Stimulated activated CD4-positive, alpha-beta T cell treated with anti-CD3 and anti-CD28 coated beads, Interleukin-1b, Interleukin-23, amount 100 ng/mL, for 1 hour (primary cell): ENCODE data around the gene DUSP22.

Source experiments
- DNase-seq, 2 donors: peaks; one replicate each; pipeline ENCODE4 v3.0.0-alpha.2; 2020; ENCODE audit warnings: low read depth in 2 of 2

The DUSP22 gene

DNA sequence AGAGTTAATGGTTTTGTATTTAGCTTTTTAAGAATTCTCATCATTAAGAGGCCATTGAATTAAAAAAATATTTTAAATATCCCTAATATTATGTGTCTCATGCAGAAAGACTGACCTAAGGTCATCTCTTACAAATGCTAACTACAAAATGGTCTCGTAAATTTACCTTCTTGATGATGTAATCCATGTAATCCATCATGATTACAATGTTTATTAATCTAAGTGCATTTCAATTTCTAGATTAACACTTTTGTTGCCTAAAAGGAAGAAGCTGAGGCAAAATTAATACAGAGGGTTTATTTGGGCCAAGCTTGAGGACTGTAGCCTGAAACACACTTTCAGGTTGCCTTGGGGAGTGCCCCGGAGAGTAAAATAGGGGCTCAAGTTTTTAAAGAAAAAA is 18.4 kb downstream of the DUSP22 start:
- no peak for DNase-seq

DNA sequence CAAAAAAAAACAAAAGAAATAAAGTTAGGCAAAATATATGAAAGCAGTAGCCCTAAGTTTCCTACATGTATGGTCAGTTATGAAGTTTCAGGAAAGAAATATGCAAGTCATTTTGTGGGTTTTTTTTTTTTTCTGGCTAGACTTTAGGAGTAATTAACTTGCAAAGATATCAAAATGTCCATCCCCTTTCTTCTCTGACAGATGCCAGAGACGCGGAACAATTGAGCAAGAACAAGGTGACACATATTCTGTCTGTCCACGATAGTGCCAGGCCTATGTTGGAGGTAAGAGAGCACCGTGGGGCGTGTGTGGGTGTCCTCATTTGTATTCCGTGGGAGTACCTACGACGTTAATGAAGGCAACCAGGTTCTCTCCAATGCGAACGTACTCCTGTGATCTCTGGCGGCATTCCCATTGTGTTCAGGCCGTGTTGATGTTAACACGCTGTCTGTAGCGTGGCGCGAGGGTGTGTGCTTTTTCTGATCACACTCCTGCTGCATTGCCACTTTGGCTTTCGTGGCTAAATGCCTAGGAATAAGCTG is 19.5 kb downstream of the DUSP22 start:
- no peak for DNase-seq

DNA sequence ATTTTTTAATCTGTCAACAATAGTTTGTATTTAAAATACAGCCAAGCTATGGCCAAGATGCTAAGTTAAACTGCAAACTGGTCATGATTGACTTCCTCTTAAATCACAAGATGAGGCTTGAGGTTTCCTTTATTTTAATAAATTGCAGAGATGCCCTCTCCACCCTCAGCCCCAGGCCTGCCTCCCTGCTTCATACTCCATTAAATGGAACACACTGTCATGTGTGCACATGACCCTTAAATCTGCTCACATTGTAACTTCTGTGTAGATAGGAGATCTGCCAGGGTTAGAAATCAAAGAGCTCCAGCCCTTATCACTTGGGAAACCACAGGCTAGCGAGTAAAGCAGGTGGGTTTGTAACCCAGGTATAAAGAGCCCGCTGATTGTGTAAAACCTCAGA is 20.8 kb downstream of the DUSP22 start:
- DNase-seq, result no peak

DNA sequence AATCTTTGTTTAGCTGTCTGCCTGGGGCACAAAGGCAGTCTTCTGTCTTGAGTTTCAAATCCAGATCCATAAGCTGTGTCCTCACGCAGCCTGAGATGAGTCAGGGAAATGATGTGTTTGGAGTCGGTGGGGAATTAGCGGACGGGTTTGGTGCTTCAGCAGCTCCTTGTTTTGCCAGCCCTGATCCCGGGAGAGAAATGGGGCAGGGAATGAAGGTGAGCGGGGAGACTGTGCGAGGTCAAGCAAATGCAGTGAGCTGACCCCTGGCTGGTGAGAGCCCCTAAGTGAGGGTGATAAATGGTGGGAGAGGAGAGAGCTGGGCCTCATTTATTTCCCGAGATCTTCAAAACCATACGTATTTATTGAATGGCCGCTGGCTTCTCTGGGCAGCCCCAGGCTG is 21.6 kb downstream of the DUSP22 start:
- no peak for DNase-seq

DNA sequence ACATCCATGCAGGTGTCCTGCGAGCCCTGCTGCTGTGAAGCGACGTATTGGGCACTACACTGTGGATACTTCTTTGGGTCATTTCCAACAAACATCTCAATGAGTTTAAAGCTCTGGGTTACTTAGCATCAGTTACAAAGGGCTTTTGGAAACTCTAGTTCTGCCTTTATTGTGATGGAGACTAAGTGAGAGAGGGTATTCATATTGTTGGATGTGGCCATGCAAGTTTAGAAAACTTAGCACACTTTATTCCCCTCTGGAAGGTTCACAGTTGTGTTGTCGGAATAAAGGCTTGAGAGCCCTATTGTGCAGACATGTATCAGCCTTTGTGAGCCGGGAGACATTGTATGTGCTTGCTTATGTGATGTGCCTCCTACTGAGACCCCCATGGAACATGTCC is 22.1 kb downstream of the DUSP22 start:
- DNase-seq, result no peak

DNA sequence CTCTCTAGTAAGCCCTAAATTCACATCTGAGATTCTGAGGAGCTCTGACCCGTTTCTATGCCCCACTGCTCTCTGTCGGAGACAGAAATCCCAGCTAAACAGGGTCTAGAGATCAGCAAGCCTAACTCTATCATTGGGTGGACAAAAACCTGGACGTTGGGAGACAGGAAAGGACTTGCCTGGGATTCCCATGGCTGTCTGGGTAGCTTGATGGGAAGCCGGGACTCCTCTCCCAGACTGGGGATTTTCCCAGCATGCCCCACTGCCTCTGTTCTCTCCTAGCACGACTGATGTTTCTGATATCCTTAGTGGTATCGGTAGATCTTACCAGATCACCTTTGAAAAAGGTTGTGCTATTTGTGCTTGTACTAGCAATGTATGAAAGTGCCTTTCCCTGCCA is 22.9 kb downstream of the DUSP22 start:
- no peak for DNase-seq

DNA sequence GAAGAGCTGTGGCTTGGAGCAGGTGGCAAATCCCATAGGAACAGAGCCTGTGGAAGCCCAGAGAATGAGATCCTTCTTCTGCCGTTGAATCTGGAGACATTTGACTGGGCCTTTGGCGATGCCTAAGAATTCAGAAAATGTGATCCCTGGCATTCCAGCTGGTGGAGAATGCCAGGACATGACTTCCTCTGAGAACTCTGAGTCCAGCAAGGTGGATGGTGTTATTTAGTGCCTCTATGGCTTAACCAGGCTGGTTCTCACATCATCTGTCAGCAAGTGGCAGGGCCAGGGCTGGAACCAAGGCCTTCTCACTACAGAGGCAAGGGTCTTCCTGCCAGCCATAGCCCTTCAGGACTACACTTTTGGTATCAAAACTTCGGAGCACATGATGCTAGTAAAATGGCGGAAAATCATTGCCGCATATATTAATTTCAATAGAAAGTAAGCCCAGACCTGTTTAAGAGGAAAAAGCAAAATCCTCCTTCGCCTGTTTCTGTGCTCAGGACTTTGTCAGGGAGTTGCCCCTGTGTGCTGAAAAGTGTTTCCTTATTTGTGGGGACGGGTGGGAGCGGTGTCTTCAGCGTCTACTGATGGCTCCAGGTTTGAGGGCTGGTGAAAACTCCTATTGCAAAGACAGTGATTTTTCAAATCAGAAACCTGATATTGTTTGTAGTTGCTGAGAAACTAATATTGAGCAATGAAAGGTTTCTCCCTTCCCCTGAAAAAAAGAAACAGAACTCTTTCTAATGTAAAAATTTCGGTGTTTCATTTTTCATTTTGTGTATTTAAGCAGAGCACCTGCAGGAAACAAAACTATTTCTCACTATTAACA is 23.9 kb downstream of the DUSP22 start:
- no peak for DNase-seq

DNA sequence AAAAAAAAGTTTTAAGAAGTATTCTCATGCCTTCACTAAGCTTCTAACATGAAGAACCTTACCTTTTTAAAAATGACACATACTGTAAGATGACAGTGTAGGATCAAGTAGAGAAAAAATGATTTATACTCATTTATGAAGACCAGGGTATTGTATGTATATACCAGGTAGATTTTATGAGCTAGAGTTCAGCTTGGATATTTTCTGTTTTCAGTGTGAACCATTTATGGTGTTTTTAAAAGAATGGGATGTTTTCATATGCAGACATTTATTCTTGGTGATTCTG is 24.4 kb downstream of the DUSP22 start:
- DNase-seq, result no peak

DNA sequence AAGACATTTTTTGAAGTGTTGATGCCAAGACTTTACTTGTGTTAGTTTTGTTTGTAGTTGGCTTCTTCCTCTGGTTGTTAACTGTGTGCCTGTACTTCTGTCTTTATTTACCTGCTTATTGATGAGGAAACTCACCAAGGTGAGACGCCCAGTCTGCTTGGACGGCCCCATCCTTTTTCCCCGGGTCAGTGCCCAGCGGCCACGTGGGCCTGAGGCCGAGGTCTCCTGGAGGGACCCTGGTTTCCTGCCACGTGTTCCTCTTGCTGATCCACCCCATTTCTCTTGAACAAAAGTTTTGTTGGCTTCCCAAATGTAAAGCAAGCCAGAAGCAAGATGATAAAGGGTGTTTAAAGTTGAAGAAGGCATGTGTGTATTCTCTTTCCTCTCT is 24.8 kb downstream of the DUSP22 start:
- no peak for DNase-seq

DNA sequence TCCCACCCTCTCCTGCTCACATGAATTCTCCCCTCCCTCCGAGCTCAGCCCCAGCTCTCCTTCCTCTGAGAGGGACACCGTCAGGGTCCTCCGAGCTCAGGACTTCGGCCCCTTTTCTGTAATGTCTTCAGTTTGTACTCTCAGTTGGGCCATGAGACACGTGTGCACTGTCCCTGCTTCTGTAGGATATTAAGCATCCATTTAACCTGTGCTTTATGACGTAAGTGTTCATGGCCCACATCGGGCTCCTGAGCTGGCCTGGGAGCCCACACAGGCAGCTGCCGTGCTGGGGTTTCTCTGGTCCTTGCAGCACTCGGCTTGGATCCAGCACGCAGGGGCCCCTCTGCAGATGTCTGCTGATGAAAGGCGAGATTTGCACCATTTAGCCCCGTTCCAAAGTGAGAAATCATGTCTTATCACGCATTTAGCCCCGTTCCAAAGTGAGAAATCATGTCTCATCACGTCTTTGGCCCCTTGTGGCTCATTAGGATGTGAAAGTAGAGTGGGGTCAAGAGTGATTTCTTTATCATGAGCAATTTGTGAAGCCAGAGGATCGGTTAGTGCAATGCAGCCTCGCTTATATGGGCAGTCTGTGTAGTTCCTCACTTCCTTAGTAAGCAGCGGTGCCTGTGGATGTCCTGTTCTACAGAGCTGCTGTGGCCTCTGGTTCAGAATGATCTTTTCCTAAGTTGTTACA is 25.3 kb downstream of the DUSP22 start:
- no peak for DNase-seq

DNA sequence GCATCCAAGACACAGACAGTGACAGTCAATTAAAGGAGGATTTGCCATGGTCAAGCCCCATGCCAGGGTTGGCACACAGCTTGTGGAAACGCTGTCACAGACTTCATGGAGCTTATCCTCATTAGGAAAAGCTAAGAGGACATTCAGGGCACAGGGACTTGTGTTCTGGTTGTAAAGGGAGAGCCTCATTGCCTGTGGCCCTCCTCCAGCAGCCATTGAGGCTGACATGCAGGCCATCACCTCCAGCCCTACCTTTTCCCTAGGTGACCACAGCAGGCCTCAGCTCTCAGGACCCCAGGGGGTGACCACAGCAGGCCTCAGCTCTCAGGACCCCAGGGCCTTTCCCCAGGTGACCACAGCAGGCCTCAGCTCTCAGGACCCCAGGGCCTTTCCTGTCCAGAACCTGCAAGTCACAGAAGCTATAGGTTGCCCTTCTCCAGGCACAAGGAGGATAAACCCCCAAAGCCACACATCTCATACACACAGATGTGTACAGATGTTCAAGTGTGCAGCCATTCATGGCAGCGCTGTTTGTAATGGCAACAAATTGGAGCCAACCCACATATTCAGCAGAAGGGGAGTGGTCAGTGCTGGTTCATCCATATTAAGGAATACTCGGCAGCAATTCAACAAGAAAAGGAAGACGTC is 26.1 kb downstream of the DUSP22 start:
- DNase-seq, result no peak

DNA sequence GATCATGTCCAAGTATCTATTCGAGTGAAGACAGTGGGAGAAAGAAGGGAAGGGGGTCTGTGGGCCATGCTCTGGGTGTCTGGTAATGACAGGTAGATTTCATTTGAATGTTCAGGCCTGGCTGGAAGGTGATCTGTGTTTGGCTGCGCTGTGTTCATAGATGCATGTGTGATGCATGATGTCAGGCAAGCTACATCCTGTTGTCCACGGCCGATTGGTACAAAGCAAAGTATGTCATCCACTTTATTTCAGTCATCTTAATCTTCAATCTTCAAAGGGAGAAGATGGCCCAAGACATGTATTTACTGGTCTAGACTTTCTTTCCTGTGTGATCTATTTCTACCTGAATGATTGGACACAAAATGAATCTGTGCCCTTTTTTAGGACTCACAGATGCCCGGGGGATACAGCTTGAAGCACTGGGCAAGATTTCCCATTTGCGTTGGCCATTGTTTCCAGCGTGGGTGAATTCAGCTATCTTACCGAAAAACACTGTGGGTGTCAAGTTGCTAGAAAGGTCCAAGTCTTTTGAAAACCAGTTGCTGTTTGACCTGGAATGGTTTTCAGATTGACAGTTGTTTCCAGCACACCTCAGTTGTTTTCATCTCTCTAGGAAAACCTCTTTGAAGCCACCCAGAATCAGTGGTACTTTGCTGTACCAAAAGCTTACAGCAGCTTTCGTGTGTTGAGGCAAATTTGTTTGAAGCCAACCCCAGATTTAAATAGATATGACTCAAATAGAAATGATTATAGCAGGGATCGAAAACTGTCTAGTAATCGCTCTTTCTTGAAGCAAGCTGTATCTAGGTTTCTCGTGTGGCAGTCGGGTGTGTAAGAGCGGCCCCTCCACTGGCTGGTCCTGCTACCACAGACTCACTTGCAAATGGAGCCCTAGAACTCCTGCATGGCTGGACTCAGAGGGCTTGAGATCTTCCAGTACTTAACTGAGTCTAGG is 27.2 kb downstream of the DUSP22 start:
- DNase-seq, result no peak

DNA sequence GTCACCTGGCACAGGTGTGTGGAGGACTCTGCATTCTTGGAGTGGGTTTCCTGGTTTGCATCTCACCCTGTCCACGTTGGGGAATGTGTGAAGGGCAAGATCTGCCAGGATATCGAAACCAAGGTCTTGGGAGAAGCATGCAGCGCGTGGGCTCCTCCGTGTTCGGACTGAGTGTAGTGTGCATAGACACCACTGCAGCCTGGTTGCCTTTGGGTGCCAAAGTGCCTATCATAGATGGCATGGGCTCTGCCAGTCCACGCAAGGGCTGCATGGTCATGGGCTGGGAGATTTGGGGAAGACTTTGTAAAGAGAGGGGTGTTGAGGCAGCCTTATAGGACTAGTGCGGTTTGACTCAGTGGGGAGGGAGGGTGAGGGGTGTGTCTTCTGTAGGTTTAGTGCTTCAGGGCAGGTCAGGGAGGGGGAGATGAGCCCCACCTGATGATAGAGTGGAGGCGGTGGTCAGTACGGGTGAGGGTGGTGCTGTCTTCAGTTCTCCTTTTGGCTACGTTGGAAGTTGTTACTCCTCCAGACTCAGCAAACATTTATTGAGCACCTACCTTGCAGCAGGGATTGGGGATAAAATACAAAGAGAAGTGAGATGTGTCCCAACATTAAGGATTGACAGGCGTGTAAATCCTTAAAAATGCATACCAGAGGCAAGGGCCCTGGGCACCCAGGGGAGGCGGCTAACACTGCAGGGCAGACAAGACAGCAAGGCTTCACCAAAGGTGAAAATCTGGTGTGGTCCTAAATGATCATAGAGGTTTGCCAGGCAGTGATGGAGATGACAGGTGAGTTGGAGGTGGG is 28.3 kb downstream of the DUSP22 start:
- DNase-seq, result no peak

DNA sequence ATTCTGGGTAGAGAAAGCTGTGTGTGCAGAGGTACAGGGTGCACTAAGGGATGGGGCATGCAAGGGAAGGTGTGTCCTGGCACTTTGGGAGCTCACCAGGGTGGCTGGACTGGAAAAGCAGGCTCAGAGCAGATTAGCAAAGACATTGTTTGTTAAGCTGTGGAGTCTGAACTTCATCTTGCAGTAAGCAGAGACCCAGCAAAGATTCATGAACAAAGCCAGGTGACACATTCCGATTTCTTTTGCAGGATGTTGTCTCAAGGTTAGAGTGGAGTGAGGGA is 28.8 kb downstream of the DUSP22 start:
- no peak for DNase-seq

DNA sequence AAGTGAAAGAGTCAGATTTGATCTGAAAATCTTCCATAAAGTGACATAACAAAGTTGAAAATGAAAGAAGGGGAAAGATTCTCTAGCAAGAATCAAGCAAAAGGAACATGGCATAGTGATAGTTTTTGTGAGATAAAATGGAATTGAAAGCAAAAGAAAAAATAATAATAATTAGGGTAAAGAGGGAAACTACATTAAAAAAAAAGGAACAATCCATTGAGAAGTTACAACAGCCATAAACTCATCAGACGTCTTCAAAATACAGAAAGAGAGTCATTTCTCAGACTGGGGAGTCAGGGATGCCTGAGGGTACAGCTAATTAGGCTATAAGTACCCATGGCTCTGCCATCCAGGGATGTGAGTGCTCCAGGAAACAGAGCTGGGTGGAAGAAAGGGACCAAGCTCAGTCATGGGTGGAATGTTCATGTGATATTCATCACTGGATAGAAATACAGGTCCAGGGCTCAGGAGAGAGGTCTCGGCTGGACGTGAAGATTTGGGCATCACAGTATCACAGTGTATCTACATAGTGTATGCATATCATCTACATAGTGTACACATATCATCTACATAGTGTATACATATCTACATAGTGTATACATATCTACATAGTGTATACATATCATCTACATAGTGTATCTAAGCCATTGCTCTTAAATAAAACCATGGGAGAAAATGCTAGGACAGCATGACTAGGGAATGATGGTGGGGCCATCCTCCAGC is 29.4 kb downstream of the DUSP22 start:
- no peak for DNase-seq

DNA sequence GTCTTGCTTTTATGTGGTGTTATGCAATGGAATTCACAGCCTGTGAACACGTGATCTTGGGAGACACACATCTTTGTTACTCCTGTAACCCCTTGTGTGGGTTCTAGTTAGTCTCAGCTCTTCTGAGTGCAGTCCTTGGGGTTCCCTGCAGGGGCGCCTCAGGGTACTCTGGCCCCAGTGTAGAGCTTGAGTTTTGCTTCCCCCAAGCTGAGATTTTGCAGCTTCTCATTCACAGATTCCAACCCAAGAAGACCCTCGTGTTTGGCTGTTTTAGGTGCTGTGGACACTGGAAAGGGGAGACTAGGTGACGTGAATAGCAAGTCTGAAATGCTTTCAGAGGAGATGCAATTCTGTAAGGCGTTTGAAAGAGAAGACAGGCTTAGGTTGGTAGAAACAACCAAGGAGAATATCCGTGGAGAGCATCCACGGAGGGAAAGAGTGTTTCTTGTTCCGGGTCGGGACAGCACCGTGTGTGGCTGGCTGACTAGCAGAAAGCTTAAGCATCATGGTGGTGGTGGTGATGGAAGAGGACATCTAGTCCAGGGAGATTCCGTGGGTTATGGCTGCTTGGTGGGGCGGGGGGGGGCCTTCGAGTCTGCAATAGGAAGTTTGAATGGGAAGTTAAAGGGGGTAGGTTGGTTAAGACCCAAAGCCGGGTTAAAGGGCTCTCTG is 30.1 kb downstream of the DUSP22 start:
- DNase-seq, result no peak

DNA sequence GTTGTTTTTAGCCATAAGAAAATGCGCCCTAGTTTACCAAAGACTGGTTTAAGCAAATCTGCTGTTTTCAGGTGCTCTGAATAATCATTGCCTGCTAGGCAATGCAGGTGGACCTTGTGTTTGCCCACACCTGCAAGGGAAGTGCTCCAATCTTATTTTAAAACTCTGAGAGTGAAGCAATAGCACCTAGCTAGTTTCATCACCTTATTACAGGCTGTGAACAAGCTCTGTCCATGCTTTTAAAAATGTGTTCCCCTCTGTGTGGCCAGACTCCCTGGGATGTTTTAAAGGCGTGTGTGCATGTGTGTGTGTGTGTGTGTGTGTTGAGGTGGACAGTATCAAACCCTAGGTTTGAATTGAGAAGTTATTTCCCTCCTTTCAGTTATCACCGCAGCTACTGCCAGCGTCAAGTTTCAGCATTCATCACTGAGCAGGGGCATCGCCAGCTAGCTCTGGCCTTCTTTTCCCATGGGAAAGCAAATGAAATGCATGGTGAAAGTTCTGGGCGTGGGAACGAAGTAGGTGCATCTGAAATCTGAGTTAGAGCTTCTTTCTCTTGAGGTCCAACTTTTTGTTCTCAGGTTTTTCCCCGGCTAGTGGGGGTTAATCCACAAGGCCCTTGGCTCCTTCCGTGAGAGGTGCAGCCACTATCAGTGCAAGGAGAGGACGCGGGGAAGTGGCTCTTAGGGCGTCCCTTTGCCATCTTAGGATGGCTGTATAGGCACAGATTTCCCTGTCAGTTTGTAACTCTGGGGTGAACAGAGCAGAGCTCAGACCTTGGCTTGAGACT is 30.8 kb downstream of the DUSP22 start:
- no peak for DNase-seq

DNA sequence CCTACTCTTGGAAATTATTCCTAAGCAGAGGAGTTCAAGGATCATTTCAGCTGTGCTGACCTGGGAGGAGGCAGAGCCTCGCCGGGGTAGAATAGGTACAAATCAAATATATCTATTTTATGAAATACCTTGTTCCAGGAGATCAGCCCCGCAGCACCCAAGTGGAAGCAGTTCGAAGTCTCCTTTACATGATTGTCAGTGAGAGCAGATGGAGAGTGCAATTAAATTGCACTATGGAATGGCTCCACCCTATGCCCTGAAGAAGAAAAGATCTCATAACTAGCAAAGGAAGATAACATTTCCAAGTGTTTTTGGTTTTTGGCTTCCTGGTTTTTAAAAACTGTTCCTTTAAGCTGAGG is 31.4 kb downstream of the DUSP22 start:
- DNase-seq, result no peak

DNA sequence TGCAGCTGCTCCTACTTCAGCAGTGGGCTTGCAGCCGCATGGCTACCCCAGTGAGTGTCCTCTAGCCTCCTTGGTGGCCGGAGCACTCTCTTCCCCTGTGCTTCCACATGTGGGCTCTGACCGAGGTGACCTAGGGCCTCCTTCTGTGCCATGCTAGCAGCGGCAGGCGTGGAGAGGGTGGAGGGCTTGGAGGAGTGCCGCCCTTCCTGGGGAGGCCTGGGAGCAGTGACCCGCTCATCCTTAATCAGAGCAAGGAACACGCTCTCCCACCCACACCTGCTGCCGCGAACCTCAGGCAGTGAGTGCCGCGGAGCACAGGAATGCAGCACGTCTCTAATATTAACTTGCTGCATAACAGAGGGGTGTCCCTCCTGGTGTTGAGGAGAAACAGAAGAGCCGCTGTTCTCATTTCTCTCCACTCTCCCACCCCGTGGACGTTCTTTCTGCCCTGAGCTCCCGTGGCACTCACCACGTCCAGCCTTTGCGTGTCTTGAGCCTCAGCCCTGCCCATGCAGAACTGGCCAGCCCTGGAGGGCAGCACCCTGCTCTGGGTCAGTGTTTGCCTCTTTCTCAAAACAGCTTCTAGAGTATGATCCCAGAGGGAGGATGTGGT is 31.9 kb downstream of the DUSP22 start:
- DNase-seq, result no peak
